Ectodermal cell (in vitro differentiated cells): Measurements from ENCODE around the gene KBTBD4.

Source experiments
- H3K27ac ChIP-seq: 2 replicates; pipeline ENCODE4 v1.7.0; 2013; ENCODE audit warnings: mild to moderate bottlenecking, low read depth, low read length; ENCODE audit not compliant: insufficient read depth, poor library complexity, severe bottlenecking
- H3K27me3 ChIP-seq: 2 replicates; pipeline ENCODE4 v1.7.0; 2013; ENCODE audit warnings: mild to moderate bottlenecking, low read length; ENCODE audit not compliant: insufficient read depth, control insufficient read depth, poor library complexity, severe bottlenecking
- H3K36me3 ChIP-seq: one replicate; pipeline ENCODE4 v1.7.0; 2013; ENCODE audit warnings: low read length; ENCODE audit not compliant: control insufficient read depth, insufficient read depth
- H3K4me1 ChIP-seq: one replicate; pipeline ENCODE4 v1.7.0; 2013; ENCODE audit warnings: low read length; ENCODE audit not compliant: control insufficient read depth, insufficient read depth
- H3K4me3 ChIP-seq: 2 replicates; pipeline ENCODE4 v1.7.0; 2013; ENCODE audit warnings: low read depth, low read length, control low read depth; ENCODE audit not compliant: insufficient read depth
- H3K9me3 ChIP-seq: 2 replicates; pipeline ENCODE4 v1.7.0; 2013; ENCODE audit warnings: mild to moderate bottlenecking, low read length, moderate library complexity; ENCODE audit not compliant: control insufficient read depth
- WGBS, 2 experiments: methylation state at CpG; one replicate each; pipeline ENCODE4 v1.1.7; 2013; ENCODE audit warnings: missing lambda C conversion rate in 2 of 2; 5-methylcytosine and 5-hydroxymethylcytosine counted together

KBTBD4 gene

GRCh38 chr11:47591764-47592163 is 13.0 kb upstream of the KBTBD4 start:
- Histone ChIP-seq H3K27me3 (peaks cover 39% of the 10 kb centered on the region), H3K9me3 (no peaks in the 10 kb centered on the region), H3K4me1 (peaks cover 9% of the 10 kb centered on the region), H3K27ac (no peak overlapping the region), H3K4me3 (no peak overlapping the region), H3K36me3 (no peaks in the 10 kb centered on the region)
- 49 to 56% methylated on average over 7 of the region's 7 CpGs for WGBS, 2 experiments

- no peak overlapping the region for H3K27ac ChIP-seq
- peaks cover 34% of the 10 kb centered on the region for H3K27me3 ChIP-seq
- 96 to 97% methylated on average over 122 of the region's 122 CpGs for WGBS, 2 experiments
- H3K4me3 ChIP-seq, result no peak overlapping the region
- no peaks in the 10 kb centered on the region for H3K9me3 ChIP-seq
- no peaks in the 10 kb centered on the region for H3K36me3 ChIP-seq
- H3K4me1 ChIP-seq, result peaks cover 9% of the 10 kb centered on the region
Observed at GRCh38 chr11:47589977-47590861, 11.4 kb upstream of the KBTBD4 start.

GRCh38 chr11:47589584-47589976 is 10.8 kb upstream of the KBTBD4 start:
- 93 to 95% methylated on average over 51 of the region's 51 CpGs for WGBS, 2 experiments

GRCh38 chr11:47589118-47589517 is 10.3 kb upstream of the KBTBD4 start:
- Histone ChIP-seq H3K4me1 (peaks cover 5% of the 10 kb centered on the region), H3K36me3 (peaks cover 8% of the 10 kb centered on the region), H3K27me3 (peaks cover 23% of the 10 kb centered on the region), H3K9me3 (no peaks in the 10 kb centered on the region), H3K4me3 (no peak overlapping the region), H3K27ac (no peak overlapping the region)
- WGBS, 2 experiments, result 82 to 87% methylated on average over 11 of the region's 11 CpGs

More at GRCh38 chr11:47589584-47589976, 10.8 kb upstream of the KBTBD4 start:
- H3K9me3 ChIP-seq, result no peaks in the 10 kb centered on the region
- peaks cover 28% of the 10 kb centered on the region for H3K27me3 ChIP-seq
- peaks cover 5% of the 10 kb centered on the region for H3K36me3 ChIP-seq
- H3K4me3 ChIP-seq, result no peak overlapping the region
- peaks cover 5% of the 10 kb centered on the region for H3K4me1 ChIP-seq
- H3K27ac ChIP-seq, result no peak overlapping the region

GRCh38 chr11:47587723-47588326 is 9.1 kb upstream of the KBTBD4 start:
- WGBS, 2 experiments, result 88 to 89% methylated on average over 14 of the region's 14 CpGs
- peaks cover 20% of the 10 kb centered on the region for H3K36me3 ChIP-seq
- no peaks in the 10 kb centered on the region for H3K9me3 ChIP-seq
- H3K4me1 ChIP-seq, result no peaks in the 10 kb centered on the region
- peaks cover 10% of the 10 kb centered on the region for H3K27me3 ChIP-seq
- no peak overlapping the region for H3K27ac ChIP-seq
- H3K4me3 ChIP-seq, result no peak overlapping the region

- H3K4me1 ChIP-seq, result no peaks in the 10 kb centered on the region
- 85 to 88% methylated on average over 6 of the region's 6 CpGs for WGBS, 2 experiments
- H3K4me3 ChIP-seq, result no peak overlapping the region
- peaks cover 4% of the 10 kb centered on the region for H3K27me3 ChIP-seq
- peaks cover 27% of the 10 kb centered on the region for H3K36me3 ChIP-seq
- H3K9me3 ChIP-seq, result no peaks in the 10 kb centered on the region
- H3K27ac ChIP-seq, result no peak overlapping the region
Observed at GRCh38 chr11:47587039-47587716, 8.4 kb upstream of the KBTBD4 start.

- Histone ChIP-seq H3K4me3 (no peak within 1 kb of the TSS), H3K9me3 (no peaks in the 10 kb centered on the region), H3K27ac (no peak within 1 kb of the TSS), H3K27me3 (no peaks in the 10 kb centered on the region), H3K4me1 (no peaks in the 10 kb centered on the region), H3K36me3 (peaks cover 36% of the 10 kb centered on the region)
- 86% methylated on average over 12 of the region's 12 CpGs for WGBS, 2 experiments
Observed at GRCh38 chr11:47586098-47586855, 7.5 kb upstream of the KBTBD4 start, which contains the start of gene FAM180B. FAM180B (plus strand) TSS chr11:47586678; CDS start chr11:47586769, 91 bp downstream.

- Histone ChIP-seq H3K36me3 (peaks cover 42% of the 10 kb centered on the region), H3K4me1 (peaks cover 7% of the 10 kb centered on the region), H3K9me3 (no peaks in the 10 kb centered on the region), H3K4me3 (no peak overlapping the region), H3K27me3 (no peaks in the 10 kb centered on the region), H3K27ac (no peak overlapping the region)
- 98 to 99% methylated on average over 5 of the region's 5 CpGs for WGBS, 2 experiments
Observed at GRCh38 chr11:47583844-47584243, 5.1 kb upstream of the KBTBD4 start.

GRCh38 chr11:47577460-47578041 is 1.2 kb downstream of the KBTBD4 start:
- peak overlapping the region; percentile 91 for H3K27ac ChIP-seq
- peaks cover 17% of the 10 kb centered on the region for H3K4me1 ChIP-seq
- WGBS, 2 experiments, result 92% methylated on average over 13 of the region's 13 CpGs
- no peaks in the 10 kb centered on the region for H3K27me3 ChIP-seq
- no peak overlapping the region for H3K4me3 ChIP-seq
- peaks cover 41% of the 10 kb centered on the region for H3K36me3 ChIP-seq
- H3K9me3 ChIP-seq, result no peaks in the 10 kb centered on the region
